ENCODE data around the gene CELF5. TPM values are rescaled to one million over a fixed set of nuclear protein-coding genes. Genes with fewer than 3 reads are reported as not detected.

CELF5 gene
- total RNA-seq, 2 donors from 2014 or later = 0.42 to 0.59 TPM

DNA sequence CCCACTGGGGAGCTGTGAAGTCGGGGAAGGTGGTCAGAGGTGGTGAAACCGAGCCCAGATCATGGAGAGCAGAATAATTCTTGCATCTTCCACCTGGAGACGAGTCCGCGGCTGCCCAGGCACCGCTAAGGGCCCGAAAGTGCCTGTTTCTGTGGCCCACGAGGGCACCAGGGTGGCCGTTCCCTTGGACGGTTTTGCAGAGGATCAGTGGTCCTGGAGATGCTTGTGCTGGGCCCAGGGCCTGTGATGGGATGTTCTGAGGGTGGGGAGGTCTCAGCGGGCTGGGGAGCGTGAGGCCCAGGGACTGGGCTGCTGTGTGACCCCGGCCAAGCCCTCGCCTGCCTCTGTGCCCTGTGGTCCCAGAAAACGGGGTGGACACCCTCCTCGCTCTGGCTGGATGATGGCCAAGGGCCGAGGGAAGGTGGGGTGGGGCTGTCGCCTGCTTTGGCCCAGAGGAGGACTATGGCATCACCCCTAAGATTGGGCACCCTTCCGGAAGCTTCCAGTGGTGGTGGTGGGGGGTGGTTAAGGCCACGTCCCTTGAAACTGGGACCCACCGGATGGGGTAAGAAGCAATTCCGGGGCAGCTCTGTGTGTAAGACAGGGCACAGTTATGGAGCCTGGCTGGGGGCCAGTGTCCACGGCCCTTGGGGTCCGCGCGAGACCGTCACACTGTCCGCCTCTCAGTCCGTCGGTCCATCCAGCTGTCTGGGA is 90.7 kb downstream of the CELF5 start:
- intact Hi-C loops (cut with DNase I) = no loop called here
- Histone ChIP-seq H3K4me1 (no peaks in the 10 kb centered on the region), H3K27me3 (peaks cover 10% of the 10 kb centered on the region), H3K9me3 (no peaks in the 10 kb centered on the region), H3K27ac (no peak overlapping the region), H3K9ac (ENCODE audit: low read depth in 2 of 2, low read length in 2 of 2) (no peak overlapping the region), H3K4me3 (no peak overlapping the region), H3K36me3 (no peaks in the 10 kb centered on the region)
- DNase-seq = no peak
- no peak for TF ChIP-seq CTCF (IDR thresholded peaks at IDR 0.05)

GRCh38 chr19:3315676-3315973 is 91.2 kb downstream of the CELF5 start:
- Histone ChIP-seq H3K27ac (no peak overlapping the region), H3K4me1 (no peaks in the 10 kb centered on the region), H3K4me3 (no peak overlapping the region), H3K9ac (ENCODE audit: low read depth in 2 of 2, low read length in 2 of 2) (no peak overlapping the region), H3K27me3 (peaks cover 10% of the 10 kb centered on the region), H3K36me3 (no peaks in the 10 kb centered on the region), H3K9me3 (no peaks in the 10 kb centered on the region)
- no peak for TF ChIP-seq CTCF (IDR thresholded peaks at IDR 0.05)
- intact Hi-C loops (cut with DNase I) = no loop called here
- DNase-seq = no peak

DNA sequence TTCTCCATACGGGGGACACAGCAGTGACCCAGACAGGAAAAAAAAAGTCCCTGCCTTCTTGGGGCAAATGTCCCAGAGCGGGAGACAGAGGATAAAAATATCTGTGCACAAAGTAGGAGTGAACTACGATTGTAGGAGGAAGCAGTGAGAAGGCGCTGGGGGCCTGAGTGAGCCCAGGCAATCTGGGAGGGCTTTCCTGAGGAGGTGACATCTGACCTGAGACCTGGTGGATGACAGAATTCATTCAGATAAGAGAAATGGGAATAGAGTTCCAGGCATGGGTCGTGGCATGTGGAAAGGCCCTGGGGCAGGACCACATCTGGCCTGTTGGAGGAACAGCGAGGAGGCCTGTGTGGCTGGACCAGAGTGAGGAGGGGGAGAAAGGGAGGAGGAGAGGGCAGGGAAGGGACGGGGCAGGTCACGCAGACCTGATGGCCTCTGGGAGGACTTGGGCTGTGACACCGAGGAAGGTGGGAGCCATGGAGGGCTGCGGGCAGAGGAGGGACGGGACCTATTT is 91.7 kb downstream of the CELF5 start:
- no peak overlapping the region for H3K27ac ChIP-seq
- H3K9me3 ChIP-seq = no peaks in the 10 kb centered on the region
- no peak for DNase-seq
- H3K4me1 ChIP-seq = no peaks in the 10 kb centered on the region
- no peak overlapping the region for H3K4me3 ChIP-seq
- no peaks in the 10 kb centered on the region for H3K36me3 ChIP-seq
- H3K27me3 ChIP-seq = peaks cover 10% of the 10 kb centered on the region
- TF ChIP-seq CTCF (IDR thresholded peaks at IDR 0.05) = no peak
- no peak overlapping the region for H3K9ac ChIP-seq (ENCODE audit: low read depth in 2 of 2, low read length in 2 of 2)
- intact Hi-C loops (cut with DNase I) = no loop called here

GRCh38 chr19:3316659-3317207 is 92.3 kb downstream of the CELF5 start:
- H3K9me3 ChIP-seq = no peaks in the 10 kb centered on the region
- no peak for TF ChIP-seq CTCF (IDR thresholded peaks at IDR 0.05)
- H3K36me3 ChIP-seq = no peaks in the 10 kb centered on the region
- H3K9ac ChIP-seq (ENCODE audit: low read depth in 2 of 2, low read length in 2 of 2) = no peak overlapping the region
- intact Hi-C loops (cut with DNase I) = no loop called here
- H3K4me3 ChIP-seq = no peak overlapping the region
- DNase-seq = no peak
- no peak overlapping the region for H3K27ac ChIP-seq
- peaks cover 10% of the 10 kb centered on the region for H3K27me3 ChIP-seq
- H3K4me1 ChIP-seq = no peaks in the 10 kb centered on the region

DNA sequence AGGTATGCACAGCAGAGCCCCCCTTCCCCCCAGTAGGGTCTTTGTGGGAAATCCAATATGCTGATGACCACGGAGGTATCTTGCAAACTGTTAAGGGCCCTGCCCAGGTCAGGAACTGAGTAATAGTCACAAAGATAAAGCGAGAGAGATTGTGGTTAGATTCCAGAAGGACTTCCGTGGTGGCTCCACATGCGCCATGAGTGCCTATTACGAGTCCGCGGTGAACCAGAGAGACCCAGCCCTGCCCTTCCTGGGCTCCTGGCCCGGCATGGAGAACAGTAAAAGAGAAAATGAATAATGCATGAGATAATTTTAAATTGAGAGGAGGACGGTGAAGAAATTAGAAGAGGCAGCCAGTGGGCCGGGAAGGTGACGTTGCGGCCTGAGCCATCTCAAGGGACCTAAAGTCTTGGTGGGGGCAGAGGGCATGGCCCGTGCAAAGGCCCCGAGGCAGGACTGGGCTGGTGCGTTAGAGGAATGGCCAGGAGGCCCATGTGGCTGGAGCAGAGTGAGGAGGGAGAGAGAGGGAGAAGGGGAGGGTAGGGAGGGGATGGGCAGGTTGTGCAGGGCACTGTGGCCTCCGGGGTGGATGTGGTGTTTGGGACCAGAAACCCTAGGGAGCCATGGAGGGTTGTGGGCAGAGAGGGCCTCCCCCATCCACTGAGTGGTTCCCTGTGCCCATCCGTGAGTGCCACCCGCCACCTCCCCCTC is 95.3 kb downstream of the CELF5 start:
- Histone ChIP-seq H3K27ac (no peak overlapping the region), H3K4me3 (no peak overlapping the region), H3K4me1 (no peaks in the 10 kb centered on the region), H3K27me3 (no peaks in the 10 kb centered on the region), H3K36me3 (no peaks in the 10 kb centered on the region), H3K9me3 (no peaks in the 10 kb centered on the region), H3K9ac (ENCODE audit: low read depth in 2 of 2, low read length in 2 of 2) (no peak overlapping the region)
- intact Hi-C loops (cut with DNase I) = no loop called here
- no peak for DNase-seq
- TF ChIP-seq CTCF (IDR thresholded peaks at IDR 0.05) = no peak

Data from colonic mucosa (tissue), 4 donors.